ENCODE results near the gene MED12L.

GRCh38 chr3:151075869-151076562 is 9.4 kb upstream of the MED12L start:
- no peak for TF ChIP-seq CTCF (conservative IDR thresholded peaks at IDR 0.05 in 1 of 2, IDR thresholded peaks at IDR 0.05 in 1 of 2; ENCODE audit: low read depth in 1 of 2, low read length in 2 of 2)
- TF ChIP-seq EZH2 (IDR thresholded peaks at IDR 0.05; ENCODE audit: low read length, missing control alignments) = no peak

Measured in fibroblast of lung (primary cell).